Measurements from ENCODE around the gene TSPAN6.

TSPAN6 gene

DNA sequence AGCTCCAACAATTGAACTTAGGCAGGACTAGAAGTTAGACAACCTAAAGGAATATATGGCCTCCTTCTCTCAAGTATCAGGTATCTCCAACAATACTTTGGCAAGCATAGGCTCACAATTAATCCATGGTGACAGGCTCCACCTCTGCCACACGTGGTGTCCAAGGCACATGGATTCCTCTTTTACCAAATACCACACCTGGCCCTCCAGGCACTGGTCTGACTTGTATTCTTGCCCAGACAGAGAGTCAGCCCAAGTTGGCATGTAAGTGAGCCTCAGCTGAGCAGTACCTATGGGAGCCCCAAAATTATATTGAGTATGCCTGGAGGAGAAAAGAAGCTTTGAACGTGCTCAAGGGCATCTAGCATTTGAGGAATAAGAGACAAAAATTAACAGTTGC, 27.0 kb upstream of the TSPAN6 start:
- TF ChIP-seq ZFP30 (CRISPR knock-in tag; IDR thresholded peaks at IDR 0.05) (no peak), TCF4 (CRISPR knock-in tag; IDR thresholded peaks at IDR 0.05; ENCODE audit: borderline replicate concordance) (no peak)
- TF ChIP-seq, protein P1, sequence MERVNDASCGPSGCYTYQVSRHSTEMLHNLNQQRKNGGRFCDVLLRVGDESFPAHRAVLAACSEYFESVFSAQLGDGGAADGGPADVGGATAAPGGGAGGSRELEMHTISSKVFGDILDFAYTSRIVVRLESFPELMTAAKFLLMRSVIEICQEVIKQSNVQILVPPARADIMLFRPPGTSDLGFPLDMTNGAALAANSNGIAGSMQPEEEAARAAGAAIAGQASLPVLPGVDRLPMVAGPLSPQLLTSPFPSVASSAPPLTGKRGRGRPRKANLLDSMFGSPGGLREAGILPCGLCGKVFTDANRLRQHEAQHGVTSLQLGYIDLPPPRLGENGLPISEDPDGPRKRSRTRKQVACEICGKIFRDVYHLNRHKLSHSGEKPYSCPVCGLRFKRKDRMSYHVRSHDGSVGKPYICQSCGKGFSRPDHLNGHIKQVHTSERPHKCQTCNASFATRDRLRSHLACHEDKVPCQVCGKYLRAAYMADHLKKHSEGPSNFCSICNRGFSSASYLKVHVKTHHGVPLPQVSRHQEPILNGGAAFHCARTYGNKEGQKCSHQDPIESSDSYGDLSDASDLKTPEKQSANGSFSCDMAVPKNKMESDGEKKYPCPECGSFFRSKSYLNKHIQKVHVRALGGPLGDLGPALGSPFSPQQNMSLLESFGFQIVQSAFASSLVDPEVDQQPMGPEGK (CRISPR knock-in tag; IDR thresholded peaks at IDR 0.05; ENCODE audit: borderline replicate concordance), result no peak
- ATAC-seq, result no peak

DNA sequence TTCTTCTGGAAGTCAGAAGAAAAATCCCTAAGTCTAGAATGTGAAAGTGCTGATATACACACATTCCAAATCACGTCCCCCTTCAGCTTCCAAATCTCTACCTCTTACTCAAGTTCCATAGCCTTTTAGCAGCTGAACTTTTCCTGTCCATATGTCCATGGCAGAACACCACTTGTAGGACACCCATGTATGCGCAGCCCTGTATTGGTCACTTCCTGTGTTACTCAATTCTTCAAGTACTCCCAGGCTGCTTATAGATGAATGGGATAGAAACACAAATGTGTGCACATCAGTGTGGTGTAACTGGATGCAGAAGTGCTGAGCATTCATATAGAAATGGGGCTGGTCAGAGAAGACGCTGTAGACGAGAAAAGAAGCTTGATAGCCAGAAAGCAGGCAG, 26.2 kb upstream of the TSPAN6 start:
- TF ChIP-seq, protein P2, sequence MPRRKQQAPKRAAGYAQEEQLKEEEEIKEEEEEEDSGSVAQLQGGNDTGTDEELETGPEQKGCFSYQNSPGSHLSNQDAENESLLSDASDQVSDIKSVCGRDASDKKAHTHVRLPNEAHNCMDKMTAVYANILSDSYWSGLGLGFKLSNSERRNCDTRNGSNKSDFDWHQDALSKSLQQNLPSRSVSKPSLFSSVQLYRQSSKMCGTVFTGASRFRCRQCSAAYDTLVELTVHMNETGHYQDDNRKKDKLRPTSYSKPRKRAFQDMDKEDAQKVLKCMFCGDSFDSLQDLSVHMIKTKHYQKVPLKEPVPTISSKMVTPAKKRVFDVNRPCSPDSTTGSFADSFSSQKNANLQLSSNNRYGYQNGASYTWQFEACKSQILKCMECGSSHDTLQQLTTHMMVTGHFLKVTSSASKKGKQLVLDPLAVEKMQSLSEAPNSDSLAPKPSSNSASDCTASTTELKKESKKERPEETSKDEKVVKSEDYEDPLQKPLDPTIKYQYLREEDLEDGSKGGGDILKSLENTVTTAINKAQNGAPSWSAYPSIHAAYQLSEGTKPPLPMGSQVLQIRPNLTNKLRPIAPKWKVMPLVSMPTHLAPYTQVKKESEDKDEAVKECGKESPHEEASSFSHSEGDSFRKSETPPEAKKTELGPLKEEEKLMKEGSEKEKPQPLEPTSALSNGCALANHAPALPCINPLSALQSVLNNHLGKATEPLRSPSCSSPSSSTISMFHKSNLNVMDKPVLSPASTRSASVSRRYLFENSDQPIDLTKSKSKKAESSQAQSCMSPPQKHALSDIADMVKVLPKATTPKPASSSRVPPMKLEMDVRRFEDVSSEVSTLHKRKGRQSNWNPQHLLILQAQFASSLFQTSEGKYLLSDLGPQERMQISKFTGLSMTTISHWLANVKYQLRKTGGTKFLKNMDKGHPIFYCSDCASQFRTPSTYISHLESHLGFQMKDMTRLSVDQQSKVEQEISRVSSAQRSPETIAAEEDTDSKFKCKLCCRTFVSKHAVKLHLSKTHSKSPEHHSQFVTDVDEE (CRISPR knock-in tag; IDR thresholded peaks at IDR 0.05), result no peak
- TF ChIP-seq ZNF565 (CRISPR knock-in tag; conservative IDR thresholded peaks at IDR 0.05; ENCODE audit: low read depth) (no peak), PPARA (CRISPR knock-in tag; IDR thresholded peaks at IDR 0.05; ENCODE audit: borderline replicate concordance) (no peak), BACH2 (CRISPR knock-in tag; IDR thresholded peaks at IDR 0.05; ENCODE audit: borderline replicate concordance) (no peak), RARB (CRISPR knock-in tag; IDR thresholded peaks at IDR 0.05) (no peak), TOX (CRISPR knock-in tag; IDR thresholded peaks at IDR 0.05; ENCODE audit: borderline replicate concordance) (no peak), GLIS3 (CRISPR knock-in tag; IDR thresholded peaks at IDR 0.05) (no peak), ZC3H10 (CRISPR knock-in tag; IDR thresholded peaks at IDR 0.05) (no peak), ZNF8 (CRISPR knock-in tag; IDR thresholded peaks at IDR 0.05) (no peak)
- TF ChIP-seq, protein P3, sequence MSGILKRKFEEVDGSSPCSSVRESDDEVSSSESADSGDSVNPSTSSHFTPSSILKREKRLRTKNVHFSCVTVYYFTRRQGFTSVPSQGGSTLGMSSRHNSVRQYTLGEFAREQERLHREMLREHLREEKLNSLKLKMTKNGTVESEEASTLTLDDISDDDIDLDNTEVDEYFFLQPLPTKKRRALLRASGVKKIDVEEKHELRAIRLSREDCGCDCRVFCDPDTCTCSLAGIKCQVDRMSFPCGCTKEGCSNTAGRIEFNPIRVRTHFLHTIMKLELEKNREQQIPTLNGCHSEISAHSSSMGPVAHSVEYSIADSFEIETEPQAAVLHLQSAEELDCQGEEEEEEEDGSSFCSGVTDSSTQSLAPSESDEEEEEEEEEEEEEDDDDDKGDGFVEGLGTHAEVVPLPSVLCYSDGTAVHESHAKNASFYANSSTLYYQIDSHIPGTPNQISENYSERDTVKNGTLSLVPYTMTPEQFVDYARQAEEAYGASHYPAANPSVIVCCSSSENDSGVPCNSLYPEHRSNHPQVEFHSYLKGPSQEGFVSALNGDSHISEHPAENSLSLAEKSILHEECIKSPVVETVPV (CRISPR knock-in tag; IDR thresholded peaks at IDR 0.05), result no peak
- TF ChIP-seq, protein P4, sequence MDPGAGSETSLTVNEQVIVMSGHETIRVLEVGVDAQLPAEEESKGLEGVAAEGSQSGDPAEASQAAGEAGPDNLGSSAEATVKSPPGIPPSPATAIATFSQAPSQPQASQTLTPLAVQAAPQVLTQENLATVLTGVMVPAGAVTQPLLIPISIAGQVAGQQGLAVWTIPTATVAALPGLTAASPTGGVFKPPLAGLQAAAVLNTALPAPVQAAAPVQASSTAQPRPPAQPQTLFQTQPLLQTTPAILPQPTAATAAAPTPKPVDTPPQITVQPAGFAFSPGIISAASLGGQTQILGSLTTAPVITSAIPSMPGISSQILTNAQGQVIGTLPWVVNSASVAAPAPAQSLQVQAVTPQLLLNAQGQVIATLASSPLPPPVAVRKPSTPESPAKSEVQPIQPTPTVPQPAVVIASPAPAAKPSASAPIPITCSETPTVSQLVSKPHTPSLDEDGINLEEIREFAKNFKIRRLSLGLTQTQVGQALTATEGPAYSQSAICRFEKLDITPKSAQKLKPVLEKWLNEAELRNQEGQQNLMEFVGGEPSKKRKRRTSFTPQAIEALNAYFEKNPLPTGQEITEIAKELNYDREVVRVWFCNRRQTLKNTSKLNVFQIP (CRISPR knock-in tag; IDR thresholded peaks at IDR 0.05; ENCODE audit: borderline replicate concordance, low read depth), result no peak
- TF ChIP-seq, protein P1 (CRISPR knock-in tag; IDR thresholded peaks at IDR 0.05; ENCODE audit: borderline replicate concordance), result no peak

DNA sequence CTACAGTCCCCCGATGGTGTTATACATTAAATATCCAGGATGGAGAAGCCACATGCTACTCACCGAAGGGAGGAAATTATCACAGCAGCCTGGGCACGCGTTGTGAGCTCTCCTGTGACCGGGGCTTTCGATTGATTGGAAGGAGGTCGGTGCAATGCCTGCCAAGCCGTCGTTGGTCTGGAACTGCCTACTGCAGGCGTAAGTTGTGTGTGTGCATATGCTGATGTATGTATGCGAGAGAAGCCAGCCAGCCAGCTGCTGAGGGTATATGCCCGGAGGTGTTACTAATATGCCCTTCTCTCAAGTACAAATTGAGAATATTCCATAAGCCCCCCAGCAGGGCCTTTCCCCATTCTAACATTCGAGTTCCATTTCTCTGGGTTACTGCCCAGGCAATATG, 25.6 kb upstream of the TSPAN6 start:
- TF ChIP-seq, protein P2 (CRISPR knock-in tag; IDR thresholded peaks at IDR 0.05), result no peak
- TF ChIP-seq TCF4 (CRISPR knock-in tag; IDR thresholded peaks at IDR 0.05; ENCODE audit: borderline replicate concordance) (no peak), BACH2 (CRISPR knock-in tag; IDR thresholded peaks at IDR 0.05; ENCODE audit: borderline replicate concordance) (no peak), ZNF565 (CRISPR knock-in tag; conservative IDR thresholded peaks at IDR 0.05; ENCODE audit: low read depth) (no peak), GLIS3 (CRISPR knock-in tag; IDR thresholded peaks at IDR 0.05) (no peak), ZC3H10 (CRISPR knock-in tag; IDR thresholded peaks at IDR 0.05) (no peak)
- TF ChIP-seq, protein P5, sequence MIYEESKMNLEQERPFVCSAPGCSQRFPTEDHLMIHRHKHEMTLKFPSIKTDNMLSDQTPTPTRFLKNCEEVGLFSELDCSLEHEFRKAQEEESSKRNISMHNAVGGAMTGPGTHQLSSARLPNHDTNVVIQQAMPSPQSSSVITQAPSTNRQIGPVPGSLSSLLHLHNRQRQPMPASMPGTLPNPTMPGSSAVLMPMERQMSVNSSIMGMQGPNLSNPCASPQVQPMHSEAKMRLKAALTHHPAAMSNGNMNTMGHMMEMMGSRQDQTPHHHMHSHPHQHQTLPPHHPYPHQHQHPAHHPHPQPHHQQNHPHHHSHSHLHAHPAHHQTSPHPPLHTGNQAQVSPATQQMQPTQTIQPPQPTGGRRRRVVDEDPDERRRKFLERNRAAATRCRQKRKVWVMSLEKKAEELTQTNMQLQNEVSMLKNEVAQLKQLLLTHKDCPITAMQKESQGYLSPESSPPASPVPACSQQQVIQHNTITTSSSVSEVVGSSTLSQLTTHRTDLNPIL (CRISPR knock-in tag; IDR thresholded peaks at IDR 0.05; ENCODE audit: low read depth), result no peak
- ATAC-seq, result no peak

More for the DNA sequence above, 26.2 kb upstream of the TSPAN6 start:
- no peak for ATAC-seq

Data from SK-N-SH treated with all-trans-retinoic acid at 6 μM for 48 hours (cell line).